NCI-H2081 (cell line): ENCODE measurements around the gene VPS35L.
"Not testable (repeated sequence)": the region's sequence is repeated elsewhere in the genome, so short reads cannot be mapped to it uniquely, and the experiment has no call there.

Source experiments
- DNase-seq, 2 experiments: peaks; one replicate each; lab custom pipeline; 2025; lab: John Stamatoyannopoulos, UW

The VPS35L gene

DNA sequence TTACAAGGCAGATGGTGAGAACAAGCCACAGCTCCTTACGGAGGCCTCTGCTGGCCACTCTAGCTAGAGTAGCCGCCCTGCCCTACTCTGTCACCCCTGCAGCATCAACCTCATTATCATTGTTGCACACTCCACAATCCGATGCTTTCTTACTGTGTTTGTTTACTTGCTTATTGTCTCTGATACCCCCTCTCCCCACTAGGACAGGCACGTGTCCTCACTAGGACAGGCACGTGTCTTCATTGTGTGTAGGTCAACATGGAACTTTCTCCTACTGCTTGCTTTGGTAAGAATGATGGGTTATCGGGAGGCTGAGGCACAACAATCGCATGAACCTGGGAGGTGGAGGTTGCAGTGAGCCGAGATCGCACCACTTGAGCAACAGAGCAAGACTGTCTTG, 98.6 kb downstream of the VPS35L start:
- DNase-seq = no peak

GRCh38 chr16:19655242-19655777, 99.8 kb downstream of the VPS35L start:
- DNase-seq = peak; percentile 52 to 82

GRCh38 chr16:19657831-19658230, 102.3 kb downstream of the VPS35L start:
- DNase-seq = no peak

- no peak for DNase-seq
Observed at GRCh38 chr16:19659554-19659953, 104.1 kb downstream of the VPS35L start.

- DNase-seq = no peak
Observed at GRCh38 chr16:19660432-19660831, 104.9 kb downstream of the VPS35L start.

DNA sequence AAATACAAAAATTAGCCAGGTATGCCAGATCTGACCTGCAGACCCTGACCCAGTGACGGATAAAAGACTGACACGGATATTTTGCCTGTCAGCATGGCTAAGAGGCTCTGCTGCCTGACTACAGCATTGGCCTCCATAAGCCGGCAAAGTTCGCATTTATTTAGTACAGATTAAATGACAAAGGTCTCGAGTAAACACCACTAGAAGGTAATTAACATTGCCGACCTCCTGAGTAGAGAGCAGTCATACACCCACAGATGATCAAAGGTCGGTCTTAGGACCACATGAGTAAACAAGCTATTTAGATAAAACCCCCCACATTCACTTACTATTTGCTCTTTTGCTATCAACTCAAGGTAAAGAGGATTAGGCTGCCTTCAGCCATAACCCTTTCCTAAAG, 106.8 kb downstream of the VPS35L start:
- DNase-seq = no peak

- DNase-seq = no peak
Observed at GRCh38 chr16:19664166-19664565, 108.7 kb downstream of the VPS35L start.

- DNase-seq = not testable (repeated sequence)
Observed at GRCh38 chr16:19665313-19665712, 109.8 kb downstream of the VPS35L start.

DNA sequence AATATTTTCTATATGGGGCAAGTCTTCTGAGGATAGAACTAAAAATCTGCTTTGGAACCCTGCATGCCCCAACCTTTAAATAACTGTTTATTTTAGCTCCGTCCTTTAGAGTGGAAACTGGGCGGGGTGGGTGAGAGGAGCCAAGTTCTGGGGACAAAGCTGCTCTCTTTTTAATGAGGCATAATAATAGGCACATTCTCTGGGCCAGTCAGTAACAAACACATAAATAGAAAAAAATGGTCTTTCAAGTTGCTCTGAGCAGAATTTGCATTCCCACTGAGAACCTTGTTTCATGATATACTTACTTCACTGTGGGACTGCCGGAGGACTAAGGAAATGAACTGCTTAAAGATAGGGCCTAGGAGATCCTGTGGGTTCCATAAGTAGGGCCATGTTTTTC, 111.0 kb downstream of the VPS35L start:
- no peak for DNase-seq

- DNase-seq = no peak
Observed at GRCh38 chr16:19672378-19672777, 116.9 kb downstream of the VPS35L start.

GRCh38 chr16:19674485-19674884, 119.0 kb downstream of the VPS35L start:
- DNase-seq = no peak

DNA sequence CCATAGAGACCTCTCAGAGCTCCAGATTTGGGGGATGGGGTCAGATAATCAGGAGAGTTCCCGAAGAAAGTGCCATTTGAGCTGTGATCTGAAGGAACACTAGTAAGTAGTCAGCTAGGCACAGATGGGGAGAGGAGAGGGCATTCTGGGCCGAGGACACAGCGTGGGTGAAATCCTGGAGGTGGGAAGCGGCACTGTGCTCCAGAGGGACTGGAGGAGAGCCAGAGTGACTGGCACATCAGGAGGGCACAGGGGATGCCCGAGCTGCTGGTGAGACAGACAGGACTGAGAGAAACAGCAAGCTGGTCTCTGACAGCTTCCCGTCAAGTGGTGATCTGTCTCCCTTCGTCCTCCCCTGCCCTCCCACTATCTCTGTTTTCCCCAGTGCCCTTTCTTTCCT, 121.9 kb downstream of the VPS35L start:
- no peak for DNase-seq

DNA sequence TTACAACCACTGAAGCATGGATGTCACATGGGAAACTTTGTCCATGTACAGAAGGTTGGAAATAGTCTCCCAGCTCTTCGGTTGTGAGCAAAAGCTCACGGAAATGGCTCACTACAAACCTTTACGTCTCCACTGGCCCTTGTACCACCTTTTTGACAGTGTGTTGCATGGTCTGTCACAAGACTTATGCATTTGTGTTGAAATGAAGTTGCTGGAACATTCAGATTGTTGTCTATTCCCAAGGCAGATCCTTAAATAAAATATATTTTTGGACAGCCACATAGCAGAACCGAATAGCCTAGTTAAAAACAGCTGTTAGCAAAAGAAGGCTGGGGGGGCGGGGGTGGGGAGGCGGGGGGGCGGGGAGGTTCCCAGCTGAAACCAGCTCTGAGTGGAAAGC, 123.3 kb downstream of the VPS35L start:
- no peak for DNase-seq

DNA sequence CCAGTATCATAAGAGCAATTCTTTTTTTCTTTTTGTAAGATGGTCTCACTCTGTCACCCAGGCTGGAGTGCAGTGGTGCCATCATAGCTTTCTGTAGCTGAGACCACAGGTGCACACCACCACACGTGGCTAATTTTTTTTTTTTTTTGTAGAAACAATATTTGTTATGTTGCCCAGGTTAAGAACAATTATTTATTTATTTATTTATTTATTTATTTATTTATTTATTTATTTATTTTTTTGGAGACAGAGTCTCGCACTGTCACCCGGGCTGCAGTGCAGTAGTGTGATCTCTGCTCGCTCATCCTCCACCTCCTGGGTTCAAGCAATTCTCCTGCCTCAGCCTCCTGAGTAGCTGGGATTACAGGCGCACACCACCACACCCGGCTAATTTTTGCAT, 123.8 kb downstream of the VPS35L start:
- DNase-seq = not testable (repeated sequence)

DNA sequence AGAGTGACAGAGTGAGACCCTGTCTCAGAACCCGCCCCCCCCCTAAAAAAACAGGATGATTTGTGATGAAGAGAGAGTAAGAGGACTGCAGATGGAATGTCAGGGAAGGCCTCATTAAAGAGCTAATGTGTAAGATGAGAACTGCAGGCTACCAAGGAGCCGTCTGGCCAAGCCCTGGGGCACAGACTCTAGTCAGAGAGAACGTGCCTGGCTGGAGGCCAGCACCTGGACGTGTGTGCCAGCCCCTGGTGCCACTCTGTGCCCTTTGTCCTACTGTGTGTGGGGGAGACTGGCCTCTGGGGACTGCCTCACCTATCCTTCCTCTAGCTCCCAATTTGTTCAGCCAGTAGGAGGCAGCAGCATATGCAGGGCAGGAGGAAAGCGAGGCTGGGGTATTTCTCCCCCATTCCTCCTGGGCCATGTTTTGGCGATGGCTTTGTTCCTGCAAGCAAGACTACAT, 125.4 kb downstream of the VPS35L start:
- peak in 1 of 2 experiments; percentile 9 for DNase-seq

GRCh38 chr16:19681637-19682036, 126.1 kb downstream of the VPS35L start:
- DNase-seq = no peak

GRCh38 chr16:19683453-19684236, 128.1 kb downstream of the VPS35L start:
- no peak for DNase-seq

DNA sequence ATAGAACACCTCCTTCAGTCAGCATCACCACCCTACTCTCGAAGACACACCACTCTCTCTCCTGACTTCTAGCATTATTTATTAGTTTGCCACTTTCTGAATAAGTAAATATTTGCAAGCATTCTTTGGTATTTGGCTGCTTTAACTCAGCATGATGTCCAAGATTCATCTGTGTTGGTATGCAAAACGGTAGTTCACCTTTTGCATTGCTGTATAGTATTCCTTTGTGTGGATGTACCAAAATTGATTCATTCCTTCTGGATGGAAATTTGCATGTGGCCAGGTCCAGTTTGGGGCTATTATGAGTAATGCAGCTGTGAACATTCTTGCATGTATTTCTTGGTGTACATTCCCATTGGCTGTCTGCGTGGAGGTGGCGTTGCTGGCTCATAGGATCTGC, 129.7 kb downstream of the VPS35L start:
- DNase-seq = no peak

DNA sequence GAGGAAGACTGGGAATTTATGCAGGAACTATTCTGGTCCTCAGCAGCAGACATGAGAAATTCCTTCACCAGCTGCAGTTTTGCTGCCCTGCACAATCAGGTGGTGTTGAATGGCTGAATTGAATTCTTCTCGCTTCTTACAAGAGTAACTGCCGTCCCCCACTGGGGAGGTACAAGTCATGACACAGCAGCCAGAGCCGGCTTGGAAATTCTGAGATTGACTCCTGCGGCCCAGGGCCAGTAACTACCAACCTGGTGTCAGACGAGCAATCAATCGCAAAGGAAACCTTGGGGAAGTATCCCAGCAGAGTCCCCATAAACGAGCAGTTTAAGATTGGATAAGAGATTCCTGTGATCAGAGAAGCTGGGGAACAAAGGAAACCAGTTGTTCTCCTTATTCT, 131.8 kb downstream of the VPS35L start:
- DNase-seq = no peak

- no peak for DNase-seq
Observed at GRCh38 chr16:19688396-19689024, 133.0 kb downstream of the VPS35L start.

DNA sequence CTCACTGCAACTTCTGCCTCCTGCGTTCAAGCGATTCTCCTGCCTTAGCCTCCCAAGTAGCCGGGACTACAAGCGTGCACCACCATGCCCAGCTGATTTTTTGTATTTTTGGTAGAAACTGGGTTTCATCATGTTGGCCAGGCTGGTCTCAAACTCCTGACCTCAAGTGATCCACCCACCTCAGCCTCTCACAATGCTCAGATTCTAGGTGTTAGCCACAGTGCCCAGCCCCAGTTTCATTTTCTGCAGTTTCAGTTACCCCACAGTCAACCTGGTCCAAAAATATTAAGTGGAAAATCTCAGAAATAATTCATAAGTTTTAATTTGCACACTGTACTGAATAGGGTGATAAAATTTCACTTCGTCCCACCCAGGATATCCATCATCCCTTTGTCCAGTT, 133.8 kb downstream of the VPS35L start:
- DNase-seq = no peak

DNA sequence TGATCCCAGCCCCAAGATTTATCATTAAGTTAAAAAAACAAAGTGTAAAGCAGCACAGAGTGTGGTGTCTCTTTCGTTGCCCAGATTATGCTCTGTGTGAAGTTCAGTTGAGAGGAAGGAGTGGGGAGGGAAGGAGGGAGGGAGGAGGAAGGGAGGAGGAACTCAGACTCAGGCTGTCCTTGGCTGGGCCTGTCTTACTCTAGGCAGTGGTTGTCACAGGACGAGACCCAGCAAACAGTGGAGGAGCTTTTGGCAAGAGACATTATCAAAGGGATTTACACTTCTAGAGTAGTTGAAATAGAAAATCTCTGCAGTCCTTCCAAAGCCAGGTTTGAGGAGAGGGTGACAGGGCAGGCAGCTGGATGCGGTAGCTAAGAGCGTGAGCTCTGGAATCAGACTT, 134.7 kb downstream of the VPS35L start:
- DNase-seq = no peak

GRCh38 chr16:19691161-19691711, 135.7 kb downstream of the VPS35L start:
- no peak for DNase-seq
